Measurements from ENCODE around the gene NR0B2.
"Not testable (repeated sequence)": the region's sequence is repeated elsewhere in the genome, so short reads cannot be mapped to it uniquely, and the experiment has no call there.

NR0B2 gene

GRCh38 chr1:26889551-26890466 is 24.0 kb downstream of the NR0B2 start, which contains the start of gene GPN2:
Gene GPN2, minus strand, starts transcription at chr1:26890283. Its CDS starts 187 bp downstream, at chr1:26890096.
- DNase-seq (ENCODE audit: low read depth, low spot score), result peak; percentile 65

- no peak for DNase-seq (ENCODE audit: low read depth, low spot score)
Observed at GRCh38 chr1:26888231-26888630, 25.5 kb downstream of the NR0B2 start.

GRCh38 chr1:26887125-26887524 is 26.6 kb downstream of the NR0B2 start:
- no peak for DNase-seq (ENCODE audit: low read depth, low spot score)

- no peak for DNase-seq (ENCODE audit: low read depth, low spot score)
Observed at GRCh38 chr1:26882696-26883463, 30.9 kb downstream of the NR0B2 start.

- not testable (repeated sequence) for DNase-seq (ENCODE audit: low read depth, low spot score)
Observed at GRCh38 chr1:26881611-26882010, 32.2 kb downstream of the NR0B2 start.

DNA sequence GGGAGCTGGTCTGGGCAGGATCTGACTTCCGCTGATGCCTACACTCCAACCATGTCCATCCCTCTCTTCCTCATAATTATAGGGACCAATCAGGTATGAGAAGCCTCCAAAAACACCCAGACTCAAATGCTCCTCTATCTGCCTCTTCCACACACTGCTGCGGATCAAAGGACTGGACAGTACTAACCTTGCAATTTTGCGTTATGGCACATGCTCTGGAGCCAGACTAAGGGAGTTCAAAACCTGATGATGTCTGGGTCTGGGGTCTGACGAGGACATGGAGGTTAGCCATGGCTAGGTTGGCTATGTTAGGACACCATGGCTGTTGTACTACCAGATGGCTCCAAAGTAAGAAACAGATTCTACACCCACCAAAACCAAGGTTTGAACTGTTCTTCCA is 34.0 kb downstream of the NR0B2 start:
- DNase-seq (ENCODE audit: low read depth, low spot score), result no peak

GRCh38 chr1:26877326-26877725 is 36.4 kb downstream of the NR0B2 start:
- no peak for DNase-seq (ENCODE audit: low read depth, low spot score)

GRCh38 chr1:26874896-26875295 is 38.9 kb downstream of the NR0B2 start:
- no peak for DNase-seq (ENCODE audit: low read depth, low spot score)

GRCh38 chr1:26873097-26873496 is 40.7 kb downstream of the NR0B2 start:
- DNase-seq (ENCODE audit: low read depth, low spot score), result not testable (repeated sequence)

- peak; percentile 88 for DNase-seq (ENCODE audit: low read depth, low spot score)
Observed at GRCh38 chr1:26864610-26865480, 48.9 kb downstream of the NR0B2 start.

DNA sequence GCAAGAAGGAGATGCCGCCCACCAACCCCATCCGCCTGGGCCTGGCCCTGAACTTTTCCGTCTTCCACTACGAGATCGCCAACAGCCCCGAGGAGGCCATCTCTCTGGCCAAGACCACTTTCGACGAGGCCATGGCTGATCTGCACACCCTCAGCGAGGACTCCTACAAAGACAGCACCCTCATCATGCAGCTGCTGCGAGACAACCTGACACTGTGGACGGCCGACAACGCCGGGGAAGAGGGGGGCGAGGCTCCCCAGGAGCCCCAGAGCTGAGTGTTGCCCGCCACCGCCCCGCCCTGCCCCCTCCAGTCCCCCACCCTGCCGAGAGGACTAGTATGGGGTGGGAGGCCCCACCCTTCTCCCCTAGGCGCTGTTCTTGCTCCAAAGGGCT is 50.1 kb downstream of the NR0B2 start:
- no peak for DNase-seq (ENCODE audit: low read depth, low spot score)

DNA sequence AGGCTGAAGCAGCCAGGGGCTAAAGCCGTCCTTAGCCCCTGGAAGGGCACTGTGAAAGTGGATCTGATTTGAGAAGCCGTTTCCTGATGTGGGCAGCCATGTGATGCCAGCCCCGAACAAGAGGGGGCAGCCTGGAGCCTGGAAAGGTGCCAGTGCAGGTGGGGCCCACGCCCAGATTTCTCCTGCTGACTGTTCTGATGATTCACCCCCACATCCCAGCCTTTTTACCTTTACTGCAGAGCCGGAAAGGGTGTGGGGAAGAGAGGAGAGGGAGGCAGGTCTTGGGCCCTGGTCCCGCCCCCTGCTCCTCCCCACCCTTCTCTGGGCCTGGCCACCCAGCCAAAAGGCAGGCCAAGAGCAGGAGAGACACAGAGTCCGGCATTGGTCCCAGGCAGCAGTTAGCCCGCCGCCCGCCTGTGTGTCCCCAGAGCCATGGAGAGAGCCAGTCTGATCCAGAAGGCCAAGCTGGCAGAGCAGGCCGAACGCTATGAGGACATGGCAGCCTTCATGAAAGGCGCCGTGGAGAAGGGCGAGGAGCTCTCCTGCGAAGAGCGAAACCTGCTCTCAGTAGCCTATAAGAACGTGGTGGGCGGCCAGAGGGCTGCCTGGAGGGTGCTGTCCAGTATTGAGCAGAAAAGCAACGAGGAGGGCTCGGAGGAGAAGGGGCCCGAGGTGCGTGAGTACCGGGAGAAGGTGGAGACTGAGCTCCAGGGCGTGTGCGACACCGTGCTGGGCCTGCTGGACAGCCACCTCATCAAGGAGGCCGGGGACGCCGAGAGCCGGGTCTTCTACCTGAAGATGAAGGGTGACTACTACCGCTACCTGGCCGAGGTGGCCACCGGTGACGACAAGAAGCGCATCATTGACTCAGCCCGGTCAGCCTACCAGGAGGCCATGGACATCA is 50.7 kb downstream of the NR0B2 start, which contains the start of gene SFN:
TSS of gene SFN (plus strand) at position 369 of the 904 bp plus-strand sequence. CDS start at position 433, 64 bp downstream.
- no peak for DNase-seq (ENCODE audit: low read depth, low spot score)

DNA sequence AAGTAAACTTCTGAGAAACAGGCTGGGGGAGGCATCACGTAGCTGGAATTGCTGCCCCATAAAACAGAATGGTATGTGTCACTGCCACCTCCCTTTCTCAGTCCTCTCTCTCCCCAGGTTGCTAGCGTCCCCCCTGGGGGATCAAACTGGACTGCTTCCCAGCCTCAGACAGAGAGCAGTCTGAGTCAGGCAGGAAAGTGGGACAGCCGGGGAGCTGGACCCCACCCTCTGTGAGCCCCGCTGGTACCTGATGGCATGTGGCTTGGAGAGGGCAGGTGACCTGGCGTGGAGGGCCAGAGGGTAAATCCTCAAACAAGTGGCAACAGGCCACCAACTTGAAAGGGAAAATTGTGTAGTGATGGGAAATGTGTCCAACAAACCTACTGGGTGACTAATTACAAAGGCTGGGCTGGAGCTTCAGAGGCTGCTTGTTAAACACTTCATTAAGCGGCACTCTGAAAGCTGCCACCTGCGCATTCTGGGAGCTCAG is 51.8 kb downstream of the NR0B2 start:
- no peak for DNase-seq (ENCODE audit: low read depth, low spot score)
